Esophagus squamous epithelium (tissue), 5 donors: ENCODE results near the gene TEKTIP1. TPM values are rescaled to one million over a fixed set of nuclear protein-coding genes. Genes with fewer than 3 reads are reported as not detected.

Experiments used
- DNase-seq: peaks from one replicate; lab custom pipeline; 2025; lab: John Stamatoyannopoulos, UW
- H3K27ac ChIP-seq, 4 donors: fragments of 200-600 bp; sonication (generic); one replicate each; pipeline ENCODE4 v1.5.1; 2016 to 2019; ENCODE audit warnings: mild to moderate bottlenecking in 1 of 4
- H3K27me3 ChIP-seq, 4 donors: fragments of 200-600 bp; sonication (generic); 1 replicate in 3 of 4; 2 replicates in 1 of 4; pipeline versions ENCODE4 v1.5.1 to v1.6.0; 2017 to 2021; ENCODE audit warnings: antibody characterized with exemption in 1 of 4
- H3K36me3 ChIP-seq, 3 donors: fragments of 200-600 bp; sonication (generic); one replicate each; pipeline ENCODE4 v1.5.1; 2016 to 2019
- H3K4me1 ChIP-seq, 3 donors: fragments of 200-600 bp; sonication (generic); one replicate each; pipeline ENCODE4 v1.5.1; 2017 to 2019
- H3K4me3 ChIP-seq, 4 donors: fragments of 200-600 bp; sonication (generic); 1 replicate in 3 of 4; 2 replicates in 1 of 4; pipeline ENCODE4 v1.5.1; 2016 to 2019; ENCODE audit warnings: mild to moderate bottlenecking in 2 of 4, moderate library complexity in 1 of 4
- H3K9me3 ChIP-seq, 3 donors: fragments of 200-600 bp; sonication (generic); one replicate each; pipeline ENCODE4 v1.5.1; 2016 to 2019
- POLR2A ChIP-seq, 4 donors: fragments of 450-650 bp; IDR thresholded peaks; one replicate each; pipeline ENCODE4 v1.6.1; 2017; ENCODE audit warnings: antibody characterized with exemption in 4 of 4, mild to moderate bottlenecking in 4 of 4, moderate library complexity in 3 of 4
- WGBS, 2 donors: methylation state at CpG; one replicate each; pipeline ENCODE4 v1.1.5; 2018; 5-methylcytosine and 5-hydroxymethylcytosine counted together
- intact Hi-C: fragments of 100-400 bp; cut with DNase I; formaldehyde crosslinking; loops from one replicate; pipeline ENCODE4 v1.15.0; 2022
- total RNA-seq, 4 donors: library from RNA; depleted of rRNA; stranded (reverse); fragments of >200 nt; gene quantifications; one replicate each; pipeline ENCODE4 v1.1.0, GENCODE V29; 2016
- TF ChIP-seq, protein P1 (sequence below), 6 experiments: fragments of 450-650 bp in 4 of 6; fragments of 200-600 bp in 2 of 6; sonication (generic) in 2 of 6; IDR thresholded peaks; one replicate each; pipeline ENCODE4 v1.5.1; 2016 to 2019; ENCODE audit warnings: antibody characterized with exemption in 6 of 6, mild to moderate bottlenecking in 4 of 6, moderate library complexity in 4 of 6
- donor health status: DM: yes; HTN: yes; CAD: no.

Gene TEKTIP1
- total RNA-seq = under 1 TPM in 1 of 4 donors, not detected in 3; 0.95 TPM

DNA sequence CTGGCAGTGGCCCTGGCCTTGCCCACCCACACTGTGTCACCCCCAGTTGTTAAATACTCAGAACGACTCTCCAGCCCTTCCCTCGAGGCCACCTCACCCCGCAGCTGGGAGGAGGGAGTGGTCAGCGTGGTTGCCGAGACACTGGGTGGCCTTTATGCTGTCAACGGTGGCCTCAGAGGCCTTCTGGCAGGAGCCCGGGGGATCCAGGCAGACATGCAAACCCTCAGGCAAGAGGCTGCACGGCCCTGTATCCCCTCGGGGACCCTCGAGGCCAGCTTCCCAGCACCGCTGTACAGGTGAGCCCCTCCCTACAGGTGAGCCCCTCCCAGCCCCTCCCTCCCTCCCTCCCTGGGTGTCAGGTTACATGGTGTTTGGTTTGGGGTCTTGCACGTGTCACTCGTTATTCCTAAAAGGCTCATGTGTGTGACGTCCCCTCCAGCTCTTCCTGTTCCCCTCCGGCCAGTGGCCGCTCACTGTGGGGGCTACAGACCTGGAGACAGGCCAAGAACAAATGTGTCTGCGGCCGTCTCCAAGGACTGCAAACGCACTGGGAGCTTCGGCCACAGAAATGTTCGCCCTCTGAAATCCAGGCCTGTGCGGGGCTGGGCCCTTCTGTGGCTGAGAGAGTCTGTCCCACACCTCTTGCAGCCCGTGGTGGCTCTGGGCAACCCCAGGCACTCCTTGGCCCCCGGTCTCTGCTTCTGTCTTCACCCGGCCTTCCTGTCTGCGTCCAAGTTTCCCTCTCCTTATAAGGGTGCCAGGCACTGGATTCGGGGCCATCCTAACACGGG, at the start of gene TEKTIP1:
TEKTIP1 (plus strand) TSS at position 210 of the 791 bp plus-strand sequence; CDS start at position 214, 4 bp downstream.
- WGBS, 2 donors = 73 to 83% methylated on average over 7 to 20 of the region's 28 CpGs
- Histone ChIP-seq H3K4me1 (peaks cover 0 to 35% (median 0%) of the 10 kb centered on the region in 3 donors), H3K9me3 (no peaks in the 10 kb centered on the region), H3K27ac (peak within 1 kb of the TSS in 2 of 4 donors; percentile 2 to 28), H3K27me3 (no peaks in the 10 kb centered on the region), H3K4me3 (no peak within 1 kb of the TSS), H3K36me3 (peaks cover 12 to 69% (median 16%) of the 10 kb centered on the region in 3 donors)
- TF ChIP-seq, protein P1, sequence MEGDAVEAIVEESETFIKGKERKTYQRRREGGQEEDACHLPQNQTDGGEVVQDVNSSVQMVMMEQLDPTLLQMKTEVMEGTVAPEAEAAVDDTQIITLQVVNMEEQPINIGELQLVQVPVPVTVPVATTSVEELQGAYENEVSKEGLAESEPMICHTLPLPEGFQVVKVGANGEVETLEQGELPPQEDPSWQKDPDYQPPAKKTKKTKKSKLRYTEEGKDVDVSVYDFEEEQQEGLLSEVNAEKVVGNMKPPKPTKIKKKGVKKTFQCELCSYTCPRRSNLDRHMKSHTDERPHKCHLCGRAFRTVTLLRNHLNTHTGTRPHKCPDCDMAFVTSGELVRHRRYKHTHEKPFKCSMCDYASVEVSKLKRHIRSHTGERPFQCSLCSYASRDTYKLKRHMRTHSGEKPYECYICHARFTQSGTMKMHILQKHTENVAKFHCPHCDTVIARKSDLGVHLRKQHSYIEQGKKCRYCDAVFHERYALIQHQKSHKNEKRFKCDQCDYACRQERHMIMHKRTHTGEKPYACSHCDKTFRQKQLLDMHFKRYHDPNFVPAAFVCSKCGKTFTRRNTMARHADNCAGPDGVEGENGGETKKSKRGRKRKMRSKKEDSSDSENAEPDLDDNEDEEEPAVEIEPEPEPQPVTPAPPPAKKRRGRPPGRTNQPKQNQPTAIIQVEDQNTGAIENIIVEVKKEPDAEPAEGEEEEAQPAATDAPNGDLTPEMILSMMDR (IDR thresholded peaks at IDR 0.05) = no peak
- no peak for TF ChIP-seq POLR2A (IDR thresholded peaks at IDR 0.05)
- DNase-seq = no peak
- intact Hi-C loops = no loop called here

DNA sequence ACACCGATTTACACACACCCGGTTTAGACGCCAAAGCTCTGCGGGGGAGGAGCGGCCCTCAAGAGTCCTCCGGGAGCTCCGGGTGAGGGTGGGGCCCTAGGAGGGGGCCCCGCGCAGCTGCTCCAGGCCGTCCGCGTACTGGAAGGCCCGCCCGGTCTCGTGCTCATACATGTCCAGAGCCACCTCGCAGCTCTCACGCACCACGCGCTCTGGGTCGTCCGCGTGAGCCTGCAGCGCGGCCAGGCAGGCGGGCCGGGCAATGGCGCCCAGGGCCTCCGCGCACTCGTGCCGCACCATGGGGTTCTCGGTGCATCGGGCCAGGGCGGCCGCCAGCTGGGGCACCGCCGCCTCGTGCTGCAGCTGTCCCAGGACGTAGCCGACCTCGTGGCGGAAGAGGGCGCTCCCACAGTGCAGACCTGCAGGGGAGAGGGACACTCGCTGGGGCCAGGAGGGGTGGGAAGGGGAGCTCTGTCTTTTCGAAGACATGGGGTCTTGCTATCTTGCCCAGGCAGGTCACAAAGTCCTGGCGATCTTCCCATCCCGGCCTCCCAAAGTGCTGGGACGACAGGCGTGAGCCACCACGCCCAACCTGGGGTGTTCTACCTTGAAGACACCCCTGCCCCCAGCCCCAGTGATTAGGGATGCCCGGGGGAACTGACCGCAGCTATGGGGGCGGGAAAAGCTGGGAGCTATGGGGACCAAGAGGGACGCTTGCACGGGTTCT, 47.4 kb upstream of the TEKTIP1 start:
- H3K4me3 ChIP-seq = no peak overlapping the region
- no peaks in the 10 kb centered on the region for H3K9me3 ChIP-seq
- H3K4me1 ChIP-seq = peaks cover 0 to 4% (median 0%) of the 10 kb centered on the region in 3 donors
- DNase-seq = no peak
- intact Hi-C loops = no loop called here
- WGBS, 2 donors = 78 to 100% methylated on average over 3 to 18 of the region's 55 CpGs
- peaks cover 14 to 67% (median 29%) of the 10 kb centered on the region in 3 donors for H3K36me3 ChIP-seq
- no peak for TF ChIP-seq POLR2A (IDR thresholded peaks at IDR 0.05)
- TF ChIP-seq, protein P1 (IDR thresholded peaks at IDR 0.05) = no peak
- no peak overlapping the region for H3K27ac ChIP-seq
- no peaks in the 10 kb centered on the region for H3K27me3 ChIP-seq

DNA sequence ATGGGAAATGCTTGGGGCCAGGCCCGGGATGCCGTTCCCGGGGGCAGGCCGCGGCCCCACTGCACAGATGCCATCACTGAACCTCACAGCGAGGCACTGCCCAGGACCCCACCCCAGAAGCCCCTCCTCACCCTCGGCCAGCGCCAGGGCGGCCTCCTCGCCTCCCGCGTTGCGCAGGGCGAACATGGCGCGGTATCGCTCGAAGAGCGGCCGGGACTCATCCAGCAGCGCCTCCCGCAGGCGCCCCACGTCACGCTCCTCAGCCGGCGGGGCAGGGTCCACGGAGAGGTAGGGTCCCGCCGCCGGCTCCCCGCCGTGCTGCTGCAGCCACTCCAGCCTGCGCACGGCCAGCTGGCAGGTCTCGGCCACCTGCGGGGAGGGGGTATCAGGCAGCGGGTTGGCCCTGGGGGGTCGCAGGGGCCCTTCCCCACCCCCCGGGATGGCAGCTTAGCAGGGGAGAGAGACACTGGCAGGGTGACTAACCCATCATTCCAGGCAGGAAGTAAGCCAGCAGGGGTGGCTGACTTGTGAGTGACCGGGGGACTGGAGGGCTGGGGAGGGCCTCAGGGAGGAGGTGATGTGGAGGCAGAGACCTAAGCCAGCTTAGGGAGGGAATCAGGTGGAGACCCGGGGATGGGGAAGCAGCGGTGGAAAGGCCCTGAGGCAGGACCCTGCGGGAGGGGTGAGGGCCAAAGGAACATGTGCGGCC, 46.7 kb upstream of the TEKTIP1 start:
- Histone ChIP-seq H3K9me3 (no peaks in the 10 kb centered on the region), H3K27me3 (no peaks in the 10 kb centered on the region), H3K36me3 (peaks cover 16 to 73% (median 30%) of the 10 kb centered on the region in 3 donors), H3K27ac (no peak overlapping the region), H3K4me3 (no peak overlapping the region), H3K4me1 (peaks cover 0 to 4% (median 0%) of the 10 kb centered on the region in 3 donors)
- DNase-seq = no peak
- intact Hi-C loops = no loop called here
- TF ChIP-seq, protein P1 (IDR thresholded peaks at IDR 0.05) = no peak
- TF ChIP-seq POLR2A (IDR thresholded peaks at IDR 0.05) = no peak
- WGBS, 2 donors = 92 to 94% methylated on average over 5 to 10 of the region's 45 CpGs

DNA sequence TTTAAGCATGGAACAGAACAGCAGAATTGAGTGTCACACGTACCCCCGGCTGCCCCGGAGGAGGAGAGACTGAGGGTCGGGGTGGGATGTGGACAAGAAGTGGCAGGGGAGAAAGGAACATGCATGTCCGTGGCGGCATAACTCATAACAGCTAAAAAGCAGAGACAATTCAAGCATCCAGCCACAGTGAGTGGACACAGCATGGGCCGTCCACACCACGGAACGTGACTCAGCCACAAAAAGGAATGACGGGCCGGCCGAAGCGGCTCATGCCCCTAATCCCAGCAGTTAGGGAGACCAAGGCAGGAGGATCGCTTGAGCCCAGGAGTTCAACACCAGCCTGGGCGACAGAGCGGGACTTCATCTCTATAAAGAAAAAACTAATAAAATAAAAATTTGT, 46.1 kb upstream of the TEKTIP1 start:
- H3K4me3 ChIP-seq = no peak overlapping the region
- 88 to 96% methylated on average over 16 of the region's 16 CpGs for WGBS, 2 donors
- H3K9me3 ChIP-seq = no peaks in the 10 kb centered on the region
- no peaks in the 10 kb centered on the region for H3K27me3 ChIP-seq
- intact Hi-C loops = no loop called here
- no peak for TF ChIP-seq POLR2A (IDR thresholded peaks at IDR 0.05)
- TF ChIP-seq, protein P1 (IDR thresholded peaks at IDR 0.05) = no peak
- H3K27ac ChIP-seq = no peak overlapping the region
- H3K36me3 ChIP-seq = peaks cover 16 to 77% (median 30%) of the 10 kb centered on the region in 3 donors
- peaks cover 0 to 4% (median 0%) of the 10 kb centered on the region in 3 donors for H3K4me1 ChIP-seq
- DNase-seq = no peak
